Jurkat, Clone E6-1 (cell line): Measurements from ENCODE around the gene PRKN.
"Not testable (repeated sequence)": the region's sequence is repeated elsewhere in the genome, so short reads cannot be mapped to it uniquely, and the experiment has no call there.

ENCODE experiments used
- DNase-seq: peaks from one replicate; pipeline ENCODE4 v3.0.0-alpha.2; 2011; ENCODE audit warnings: low read depth, low spot score
- H3K4me3 ChIP-seq: 2 replicates; pipeline ENCODE4 v1.5.1; 2011; ENCODE audit warnings: mild to moderate bottlenecking, low read length, control low read depth, moderate library complexity

PRKN gene

DNA sequence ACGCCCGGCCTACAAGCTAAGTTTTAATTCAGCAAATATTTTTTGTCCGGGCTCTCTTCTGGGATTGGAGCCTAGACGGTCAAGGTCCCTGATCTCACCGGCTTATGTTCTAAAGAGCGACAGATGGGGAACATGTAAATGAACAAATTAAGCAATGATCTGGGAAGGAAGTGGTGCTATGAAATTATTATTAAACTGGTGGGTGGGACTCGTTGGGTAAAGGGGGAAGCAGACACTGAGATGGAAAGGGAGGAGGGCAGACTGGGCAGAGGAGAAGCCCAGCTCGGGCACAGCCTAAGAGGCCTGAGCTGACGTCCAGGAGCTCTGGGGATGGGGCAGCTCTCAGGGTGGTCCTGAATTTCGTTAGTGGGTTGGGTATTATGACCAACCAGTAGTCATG lies 1371.9 kb downstream of the PRKN start:
- no peak for DNase-seq
- H3K4me3 ChIP-seq = no peak overlapping the region

DNA sequence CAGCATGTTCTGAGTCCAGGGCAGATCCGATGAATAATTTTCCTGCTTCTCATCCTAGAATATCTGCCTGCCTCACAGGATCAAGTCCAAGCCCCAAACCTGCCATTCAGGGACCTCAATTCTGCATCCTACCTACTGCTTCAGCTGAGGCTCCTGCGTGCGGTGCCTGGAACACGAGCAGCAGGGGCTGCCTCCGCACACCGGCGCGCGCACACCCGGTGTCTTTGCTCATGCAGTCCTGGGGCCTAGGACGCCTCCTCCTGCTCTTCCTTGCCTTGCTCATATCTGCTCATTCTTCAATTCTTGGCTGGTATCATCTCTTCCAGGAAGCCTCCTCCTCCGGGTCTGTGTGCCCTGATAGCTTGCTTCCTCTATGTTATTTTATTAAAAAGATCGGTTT lies 1372.6 kb downstream of the PRKN start:
- DNase-seq = no peak
- no peak overlapping the region for H3K4me3 ChIP-seq

- DNase-seq = no peak
Observed at GRCh38 chr6:161354276-161354840, 1373.2 kb downstream of the PRKN start.

DNA sequence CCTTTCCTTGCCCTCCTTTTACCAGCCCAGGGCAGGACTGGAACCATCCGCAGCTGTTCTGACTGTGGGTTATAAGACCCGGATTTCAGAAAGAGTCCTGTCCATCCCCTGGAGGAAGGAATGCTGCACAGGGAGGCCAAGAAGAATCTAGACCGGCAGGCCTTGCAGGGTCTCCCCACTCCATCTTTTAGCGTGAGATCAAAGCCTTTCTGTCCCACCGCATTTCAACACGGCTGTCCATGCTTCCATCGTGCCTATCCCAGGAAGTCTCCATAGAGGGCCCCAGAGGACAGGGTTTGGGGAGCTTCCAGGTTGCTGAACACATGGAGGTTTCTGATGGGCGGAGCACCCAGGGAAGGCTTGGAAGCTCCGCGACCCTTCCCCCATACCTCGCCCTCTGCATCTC lies 1374.4 kb downstream of the PRKN start:
- no peak for DNase-seq
- no peak overlapping the region for H3K4me3 ChIP-seq

More at GRCh38 chr6:161354276-161354840, 1373.2 kb downstream of the PRKN start:
- H3K4me3 ChIP-seq = no peak overlapping the region

DNA sequence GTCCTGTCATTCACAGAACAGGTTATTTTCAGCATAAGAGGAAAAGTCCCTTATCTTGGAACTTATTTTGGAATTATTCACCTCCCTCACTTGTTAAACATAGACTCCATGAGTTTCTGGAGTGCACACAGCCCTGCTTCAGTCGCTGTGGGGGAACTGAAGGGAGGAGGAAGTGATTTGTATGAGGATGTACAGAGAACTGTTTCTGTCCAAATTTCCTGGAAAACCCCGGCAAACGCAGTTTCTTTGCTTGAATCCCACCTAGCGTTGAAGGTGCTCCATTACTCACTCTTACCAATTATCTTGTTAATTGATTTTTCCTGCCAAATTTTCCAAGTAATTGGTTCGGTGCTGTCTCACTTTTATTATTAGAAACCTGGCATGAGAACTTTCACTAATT lies 1375.7 kb downstream of the PRKN start:
- H3K4me3 ChIP-seq = no peak overlapping the region
- DNase-seq = no peak

DNA sequence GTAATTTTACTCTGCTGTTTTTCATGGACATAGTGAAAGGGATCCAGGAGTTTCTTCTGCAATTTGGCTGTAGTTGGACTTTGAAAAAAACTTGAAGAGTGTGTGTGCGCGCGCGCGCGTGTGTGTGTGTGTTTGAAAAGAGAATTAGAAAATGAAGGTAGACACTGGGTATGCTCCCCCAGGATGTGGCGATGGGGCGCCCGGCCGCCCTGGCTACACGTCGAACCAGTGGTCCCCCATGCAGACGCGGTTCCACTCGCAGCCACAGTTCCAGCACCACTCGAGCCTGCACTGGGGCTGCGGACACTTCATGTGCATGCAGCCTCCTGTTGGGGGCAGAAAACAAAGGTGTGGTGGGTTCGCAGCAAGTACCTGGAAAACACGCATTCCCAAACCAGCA lies 1377.7 kb downstream of the PRKN start:
- no peak for DNase-seq
- H3K4me3 ChIP-seq = no peak overlapping the region

- H3K4me3 ChIP-seq = no peak overlapping the region
- DNase-seq = peak; percentile 52
Observed at GRCh38 chr6:161348628-161348994, 1379.0 kb downstream of the PRKN start.

- no peak overlapping the region for H3K4me3 ChIP-seq
- no peak for DNase-seq
Observed at GRCh38 chr6:161347988-161348627, 1379.5 kb downstream of the PRKN start.

DNA sequence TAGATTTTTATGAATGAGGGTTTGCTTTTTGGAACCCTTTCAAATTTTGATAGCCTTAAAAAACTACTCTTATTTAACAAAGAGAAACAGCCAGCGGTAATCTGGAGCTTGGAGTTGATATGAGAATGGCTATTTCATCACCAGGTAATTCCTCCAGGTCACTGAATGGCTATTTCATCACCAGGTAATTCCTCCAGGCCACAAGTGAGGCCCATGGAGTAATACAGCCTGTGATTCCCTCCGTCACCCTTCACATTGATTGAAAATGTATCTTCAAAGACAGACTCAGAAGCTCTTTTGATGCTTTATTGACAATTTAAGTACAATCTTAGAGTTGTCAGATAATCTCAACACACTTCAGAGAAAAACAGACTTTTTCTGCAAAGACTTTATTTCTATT lies 1380.4 kb downstream of the PRKN start:
- H3K4me3 ChIP-seq = no peak overlapping the region
- DNase-seq = no peak

- H3K4me3 ChIP-seq = no peak overlapping the region
- DNase-seq = no peak
Observed at GRCh38 chr6:161346717-161347116, 1380.8 kb downstream of the PRKN start.

DNA sequence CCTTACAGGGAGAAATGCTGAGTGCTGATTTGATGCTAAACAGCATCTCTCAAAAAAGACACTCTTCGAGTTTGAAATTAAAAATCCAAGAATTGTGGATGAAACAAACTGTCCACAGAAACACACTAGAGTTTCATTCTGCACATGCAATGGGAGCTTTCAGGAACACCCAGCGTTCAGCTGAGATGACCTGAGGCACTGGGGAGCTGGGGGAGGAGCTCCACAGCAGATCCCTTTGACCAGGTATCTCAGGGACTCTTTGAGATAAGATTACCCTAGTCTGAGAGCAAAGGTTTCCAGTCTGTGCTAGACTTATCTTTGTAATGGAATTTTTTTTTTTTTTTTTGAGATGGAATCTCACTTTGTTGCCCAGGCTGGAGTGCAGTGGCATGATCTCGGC lies 1382.9 kb downstream of the PRKN start:
- H3K4me3 ChIP-seq = no peak overlapping the region
- no peak for DNase-seq

DNA sequence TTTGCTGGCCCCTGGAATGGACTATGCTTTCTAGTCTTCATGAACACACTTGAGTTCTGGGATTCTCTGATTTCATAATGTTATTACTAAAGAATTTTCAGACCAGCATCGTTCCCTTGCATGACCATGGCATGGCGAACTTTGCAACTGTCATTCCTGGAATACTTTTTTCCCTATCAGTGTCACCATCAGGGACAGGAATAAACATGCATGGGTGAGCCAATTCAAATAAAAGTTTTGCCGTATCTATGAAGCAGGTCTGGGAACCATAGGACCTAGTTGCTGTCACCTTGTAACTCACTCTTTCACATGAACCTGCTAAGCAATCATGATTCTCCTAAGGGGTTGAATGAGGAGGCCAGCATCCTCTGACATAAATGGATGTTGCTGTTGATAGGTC lies 1385.5 kb downstream of the PRKN start:
- no peak for DNase-seq
- no peak overlapping the region for H3K4me3 ChIP-seq

DNA sequence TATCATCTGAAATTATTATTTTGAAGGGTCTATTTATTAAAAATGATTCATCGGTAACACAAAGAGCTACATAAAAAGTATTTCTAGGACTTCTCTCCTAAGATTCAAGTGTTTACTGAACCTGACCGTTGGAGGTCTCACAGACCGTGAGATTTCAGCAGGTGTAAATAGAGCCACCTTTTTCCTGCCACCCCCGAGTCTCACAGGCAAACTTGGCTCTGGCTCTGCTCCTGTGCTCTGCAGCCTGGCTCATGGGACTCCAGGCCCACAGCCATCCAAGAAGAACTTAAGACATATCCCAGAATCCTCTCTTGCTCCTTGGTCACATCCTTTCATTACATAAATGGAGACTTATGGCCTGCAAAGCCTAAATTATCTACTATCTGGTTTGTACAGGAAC lies 1385.9 kb downstream of the PRKN start:
- DNase-seq = no peak
- no peak overlapping the region for H3K4me3 ChIP-seq

GRCh38 chr6:161338015-161338414 lies 1389.6 kb downstream of the PRKN start:
- no peak for DNase-seq
- H3K4me3 ChIP-seq = no peak overlapping the region

DNA sequence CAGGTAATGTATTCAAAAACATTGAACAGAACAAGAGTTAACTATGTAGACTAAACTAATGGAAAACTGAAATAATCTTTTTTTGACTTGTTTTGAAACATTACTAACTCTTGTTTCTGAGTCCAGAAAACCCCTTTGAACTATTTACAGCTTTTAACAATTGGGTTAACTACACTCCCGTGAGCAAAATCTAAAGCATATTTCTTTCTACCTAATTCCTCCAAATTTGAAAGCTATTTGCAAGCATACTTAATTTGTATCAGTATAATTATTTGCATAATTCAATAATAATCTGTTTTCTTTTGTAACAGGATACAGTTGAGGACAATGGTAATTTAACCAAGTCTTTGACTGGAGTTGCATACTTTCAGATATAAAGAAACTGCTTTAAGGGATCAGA lies 1391.1 kb downstream of the PRKN start:
- no peak for DNase-seq
- H3K4me3 ChIP-seq = no peak overlapping the region

DNA sequence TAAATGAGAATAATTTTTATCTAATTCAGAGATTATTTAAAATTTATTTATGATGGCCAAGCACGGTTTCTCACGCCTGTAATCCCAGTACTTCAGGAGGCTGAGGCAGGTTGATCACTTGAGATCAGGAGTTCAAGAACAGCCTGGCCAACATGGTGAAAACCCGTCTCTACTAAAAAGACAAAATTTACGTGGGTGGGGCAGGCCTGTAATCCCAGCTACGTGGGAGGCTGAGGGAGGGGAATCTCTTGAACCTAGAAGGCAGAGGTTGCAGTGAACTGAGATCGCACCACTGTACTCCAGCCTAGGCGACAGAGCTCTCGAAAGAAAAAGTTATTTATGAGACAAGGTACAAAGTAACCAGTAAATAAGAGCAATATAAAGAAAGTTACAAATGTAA lies 1394.2 kb downstream of the PRKN start:
- no peak for DNase-seq

GRCh38 chr6:161331402-161332081 lies 1396.0 kb downstream of the PRKN start:
- H3K4me3 ChIP-seq, DNase-seq: not testable (repeated sequence)

More for the DNA sequence above, 1394.2 kb downstream of the PRKN start:
- no peak overlapping the region for H3K4me3 ChIP-seq

GRCh38 chr6:161327360-161327953 lies 1400.1 kb downstream of the PRKN start:
- no peak overlapping the region for H3K4me3 ChIP-seq

DNA sequence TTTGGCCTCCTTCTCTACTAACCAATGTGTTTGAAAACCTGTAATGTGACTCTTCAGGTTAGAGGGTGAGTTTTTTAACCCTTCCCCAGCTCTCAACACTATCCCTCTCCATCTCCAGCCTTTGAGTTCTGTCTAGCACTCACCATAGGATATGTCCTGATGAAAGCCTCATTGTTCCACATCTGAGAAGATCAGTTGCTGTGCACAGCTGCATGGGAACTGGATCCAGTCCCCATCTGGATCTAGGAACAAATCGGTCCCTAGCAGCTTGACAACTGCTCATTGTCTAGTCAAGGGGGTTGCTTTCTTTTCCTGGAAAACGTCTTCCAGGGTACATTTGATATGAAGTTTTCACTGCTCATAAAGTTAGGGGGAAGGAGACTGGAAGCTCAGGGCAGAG lies 1408.3 kb downstream of the PRKN start:
- DNase-seq = no peak

More at GRCh38 chr6:161327360-161327953, 1400.1 kb downstream of the PRKN start:
- DNase-seq = peak; percentile 17

DNA sequence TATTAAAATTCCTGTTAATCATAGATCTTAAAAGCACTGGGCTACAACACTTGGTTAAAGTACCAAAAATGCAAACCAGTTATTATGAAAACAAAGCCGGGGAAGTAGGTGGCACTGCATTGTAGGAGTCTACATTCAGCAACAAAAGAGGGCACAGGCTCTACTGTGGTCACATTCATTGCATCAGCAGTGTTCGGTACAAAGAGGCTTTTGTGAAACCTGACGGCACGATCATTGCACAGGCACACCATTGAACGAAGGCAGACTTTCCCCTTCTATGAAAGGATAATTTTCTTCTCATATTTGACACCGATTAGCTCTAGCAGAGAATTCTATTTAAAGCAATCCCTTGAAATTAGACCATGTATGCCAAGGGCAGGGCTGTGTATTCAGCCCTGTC lies 1409.1 kb downstream of the PRKN start:
- H3K4me3 ChIP-seq = no peak overlapping the region
- DNase-seq = no peak

More for the DNA sequence above, 1408.3 kb downstream of the PRKN start:
- H3K4me3 ChIP-seq = no peak overlapping the region
